ENCODE data around the gene UBL4A.

DNA sequence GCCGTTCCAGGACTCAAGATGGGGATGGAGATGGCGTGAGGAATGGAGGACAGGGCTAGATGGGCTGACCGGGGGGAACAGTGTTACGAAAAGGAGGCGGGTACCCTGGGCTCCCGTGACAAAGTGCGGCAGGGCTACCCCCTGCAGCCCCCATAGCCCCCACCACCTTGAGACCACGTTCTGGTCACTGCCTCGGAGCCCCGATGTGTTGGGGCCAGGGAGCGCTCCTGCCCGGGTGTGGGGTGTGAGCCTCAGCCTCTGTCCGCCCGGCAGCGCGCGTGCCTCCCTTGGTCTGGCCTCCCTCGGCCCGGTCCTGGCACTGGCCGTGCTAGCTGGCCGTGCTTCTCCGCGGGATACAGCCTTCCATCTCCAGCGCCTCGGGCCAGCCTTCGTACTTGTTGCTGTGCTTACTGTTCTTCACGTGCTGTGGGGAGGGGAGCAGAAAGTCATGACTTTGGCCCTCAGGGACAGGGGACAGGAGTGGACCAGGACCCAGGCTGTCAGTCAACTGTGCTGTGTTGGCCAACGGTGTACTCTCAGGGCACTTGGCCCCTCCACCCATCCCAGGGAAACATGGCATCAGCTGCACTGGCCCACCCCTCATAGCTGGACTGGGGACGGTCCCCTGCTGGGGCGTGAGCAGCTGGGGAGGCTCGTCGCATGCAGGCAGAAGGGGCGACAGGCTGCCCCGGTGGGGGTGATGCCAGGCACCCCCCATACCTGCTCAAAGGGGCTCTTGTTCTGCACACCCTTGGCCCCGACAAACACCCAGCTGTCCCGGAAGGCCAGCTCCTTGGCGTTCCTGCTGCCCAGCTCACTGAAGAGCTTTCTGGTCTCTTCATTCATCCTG lies 20.3 kb upstream of the UBL4A start:
- TF ChIP-seq EZH2 (conservative IDR thresholded peaks at IDR 0.05; ENCODE audit: low read depth, low read length) (no peak), TAF1 (CRISPR knock-in tag; IDR thresholded peaks at IDR 0.05) (no peak)
- TF ChIP-seq, protein P1, sequence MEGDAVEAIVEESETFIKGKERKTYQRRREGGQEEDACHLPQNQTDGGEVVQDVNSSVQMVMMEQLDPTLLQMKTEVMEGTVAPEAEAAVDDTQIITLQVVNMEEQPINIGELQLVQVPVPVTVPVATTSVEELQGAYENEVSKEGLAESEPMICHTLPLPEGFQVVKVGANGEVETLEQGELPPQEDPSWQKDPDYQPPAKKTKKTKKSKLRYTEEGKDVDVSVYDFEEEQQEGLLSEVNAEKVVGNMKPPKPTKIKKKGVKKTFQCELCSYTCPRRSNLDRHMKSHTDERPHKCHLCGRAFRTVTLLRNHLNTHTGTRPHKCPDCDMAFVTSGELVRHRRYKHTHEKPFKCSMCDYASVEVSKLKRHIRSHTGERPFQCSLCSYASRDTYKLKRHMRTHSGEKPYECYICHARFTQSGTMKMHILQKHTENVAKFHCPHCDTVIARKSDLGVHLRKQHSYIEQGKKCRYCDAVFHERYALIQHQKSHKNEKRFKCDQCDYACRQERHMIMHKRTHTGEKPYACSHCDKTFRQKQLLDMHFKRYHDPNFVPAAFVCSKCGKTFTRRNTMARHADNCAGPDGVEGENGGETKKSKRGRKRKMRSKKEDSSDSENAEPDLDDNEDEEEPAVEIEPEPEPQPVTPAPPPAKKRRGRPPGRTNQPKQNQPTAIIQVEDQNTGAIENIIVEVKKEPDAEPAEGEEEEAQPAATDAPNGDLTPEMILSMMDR (CRISPR knock-in tag; IDR thresholded peaks at IDR 0.05) = no peak
